RWPE1 (cell line): ENCODE results near the gene CSNK1G2.
"Not testable (repeated sequence)": the region's sequence is repeated elsewhere in the genome, so short reads cannot be mapped to it uniquely, and the experiment has no call there.

Experiments
- CTCF ChIA-PET: fragments of 350-600 bp; sonication (Branson Sonifier 250); formaldehyde crosslinking; extraction: SDS; loops from one replicate; lab custom pipeline; 2021; lab: Yijun Ruan, JAX
- POLR2A ChIA-PET: fragments of 400-600 bp; formaldehyde crosslinking; extraction: SDS; loops from one replicate; lab custom pipeline; 2020; ENCODE audit warnings: antibody characterized with exemption; ENCODE audit not compliant: low non-redundant PET; lab: Yijun Ruan, JAX
- DNase-seq: peaks from one replicate; pipeline ENCODE4 v3.0.0; 2012; ENCODE audit warnings: low spot score
- H3K27ac ChIP-seq: fragments of 450-650 bp; 2 replicates; pipeline ENCODE4 v1.5.1; 2017
- TF ChIP-seq, protein P1 (sequence below): fragments of 450-650 bp; conservative IDR thresholded peaks from 2 replicates; pipeline ENCODE4 v1.5.1; 2017; ENCODE audit warnings: low read depth, mild to moderate bottlenecking

Gene CSNK1G2

DNA sequence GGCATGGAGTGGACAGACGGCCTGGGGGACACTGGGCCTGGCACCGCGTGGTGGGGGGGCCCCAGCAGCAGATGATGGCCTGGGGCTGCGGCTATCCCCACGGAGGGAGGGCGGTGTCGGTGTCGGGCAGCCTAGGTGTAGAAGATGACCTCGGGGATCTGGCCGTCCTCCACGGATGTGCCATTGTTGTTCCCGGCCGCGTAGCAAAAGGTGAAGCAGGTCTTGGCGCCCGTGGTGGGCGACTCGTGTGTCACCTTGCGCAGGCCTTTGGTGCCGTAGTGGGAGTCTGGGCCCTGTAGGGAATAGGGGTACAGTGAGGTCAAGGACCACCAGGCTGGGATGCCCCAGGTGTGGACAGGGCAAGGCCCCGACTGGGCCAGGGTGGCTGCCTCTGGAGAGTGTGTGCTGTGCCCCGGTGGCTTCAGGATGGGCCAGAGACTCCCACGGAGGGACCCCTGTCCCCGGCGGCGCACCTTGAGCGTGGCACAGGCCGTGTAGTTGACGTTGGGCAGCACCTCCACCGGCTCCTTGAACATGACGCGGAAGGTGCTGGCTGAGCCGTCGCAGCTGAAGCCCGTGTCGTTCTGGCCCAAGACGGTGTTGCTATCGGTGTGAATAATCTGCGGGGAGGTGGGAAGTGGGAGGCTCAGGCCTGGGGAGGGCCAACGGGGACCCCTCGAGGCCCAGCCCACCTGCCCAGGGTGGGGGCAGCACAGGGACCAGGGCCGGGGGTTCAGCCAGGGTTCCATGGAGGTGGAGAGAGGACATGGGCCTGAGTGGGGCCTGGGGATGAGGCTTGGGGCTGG lies 45.6 kb downstream of the CSNK1G2 start:
- TF ChIP-seq, protein P1, sequence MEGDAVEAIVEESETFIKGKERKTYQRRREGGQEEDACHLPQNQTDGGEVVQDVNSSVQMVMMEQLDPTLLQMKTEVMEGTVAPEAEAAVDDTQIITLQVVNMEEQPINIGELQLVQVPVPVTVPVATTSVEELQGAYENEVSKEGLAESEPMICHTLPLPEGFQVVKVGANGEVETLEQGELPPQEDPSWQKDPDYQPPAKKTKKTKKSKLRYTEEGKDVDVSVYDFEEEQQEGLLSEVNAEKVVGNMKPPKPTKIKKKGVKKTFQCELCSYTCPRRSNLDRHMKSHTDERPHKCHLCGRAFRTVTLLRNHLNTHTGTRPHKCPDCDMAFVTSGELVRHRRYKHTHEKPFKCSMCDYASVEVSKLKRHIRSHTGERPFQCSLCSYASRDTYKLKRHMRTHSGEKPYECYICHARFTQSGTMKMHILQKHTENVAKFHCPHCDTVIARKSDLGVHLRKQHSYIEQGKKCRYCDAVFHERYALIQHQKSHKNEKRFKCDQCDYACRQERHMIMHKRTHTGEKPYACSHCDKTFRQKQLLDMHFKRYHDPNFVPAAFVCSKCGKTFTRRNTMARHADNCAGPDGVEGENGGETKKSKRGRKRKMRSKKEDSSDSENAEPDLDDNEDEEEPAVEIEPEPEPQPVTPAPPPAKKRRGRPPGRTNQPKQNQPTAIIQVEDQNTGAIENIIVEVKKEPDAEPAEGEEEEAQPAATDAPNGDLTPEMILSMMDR = no peak
- H3K27ac ChIP-seq = peak overlapping the region; percentile 21
- DNase-seq = no peak
- ChIA-PET CTCF (no interaction called here), POLR2A (no interaction called here)

DNA sequence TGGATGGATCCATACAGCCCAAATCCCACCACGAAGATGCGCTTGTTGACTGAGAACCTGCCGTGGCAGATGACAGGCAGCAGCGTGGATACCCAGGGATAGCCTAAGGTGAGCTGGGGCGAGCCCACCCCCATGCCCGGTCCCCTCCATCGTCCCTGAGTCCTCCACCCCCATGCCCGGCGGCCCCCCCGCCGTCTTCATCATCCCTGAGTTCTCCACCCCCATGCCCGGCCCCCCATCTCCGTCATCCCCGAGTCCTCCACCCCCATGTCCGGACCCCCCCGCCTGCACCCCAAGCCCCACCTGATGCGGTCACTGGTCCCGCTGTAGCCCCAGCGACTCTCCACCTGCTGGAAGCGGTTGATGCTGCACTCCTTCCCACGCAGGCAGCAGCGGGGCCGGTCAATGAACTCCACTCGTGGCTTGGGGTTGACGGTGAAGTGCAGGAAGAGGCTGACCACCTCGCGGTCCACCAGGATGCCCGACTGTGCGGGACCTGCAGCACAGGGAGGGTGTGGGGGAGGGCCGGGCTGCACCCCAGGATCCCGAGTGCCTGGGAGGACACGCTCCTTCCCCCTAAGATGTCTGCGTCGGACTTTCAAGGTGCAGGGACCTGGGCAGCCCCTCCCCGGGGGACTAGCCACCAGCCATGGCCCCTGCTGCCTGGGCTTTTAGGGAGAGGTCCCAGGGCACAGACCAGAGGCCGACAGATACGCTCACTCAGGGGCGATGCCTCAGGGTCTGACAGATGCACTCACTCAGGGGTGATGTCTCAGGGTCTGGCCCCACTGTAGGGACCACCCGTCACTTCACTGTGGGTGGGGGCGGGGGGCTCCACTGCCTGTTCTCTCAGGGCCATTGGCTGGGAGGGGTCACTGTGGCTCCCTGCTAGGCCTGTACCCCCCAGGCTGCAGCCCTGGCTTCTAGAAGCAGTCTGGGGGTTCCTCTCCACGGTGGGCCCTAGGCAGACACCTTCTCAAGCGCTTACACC lies 46.5 kb downstream of the CSNK1G2 start:
- CTCF ChIA-PET = no interaction called here
- POLR2A ChIA-PET = no interaction called here
- peak overlapping the region; percentile 48 for H3K27ac ChIP-seq
- TF ChIP-seq, protein P1 = no peak
- no peak for DNase-seq

DNA sequence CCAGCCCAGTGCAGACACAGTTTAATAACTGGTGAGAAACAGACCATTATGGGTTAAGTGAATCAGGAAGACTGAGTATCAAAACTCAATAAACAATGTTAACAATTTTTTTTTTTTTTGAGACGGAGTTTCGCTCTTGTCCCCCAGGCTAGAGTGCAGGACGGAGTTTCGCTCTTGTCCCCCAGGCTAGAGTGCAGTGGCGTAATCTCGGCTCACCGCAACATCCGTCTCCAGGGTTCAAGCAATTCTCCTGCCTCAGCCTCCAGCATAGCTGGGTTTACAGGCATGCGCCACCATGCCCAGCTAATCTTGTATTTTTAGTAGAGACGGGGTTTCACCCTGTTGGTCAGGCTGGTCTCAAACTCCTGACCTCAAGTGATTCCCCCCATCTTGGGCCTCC lies 47.5 kb downstream of the CSNK1G2 start:
- peak overlapping the region; percentile 48 for H3K27ac ChIP-seq
- DNase-seq, CTCF ChIA-PET, POLR2A ChIA-PET: not testable (repeated sequence)

DNA sequence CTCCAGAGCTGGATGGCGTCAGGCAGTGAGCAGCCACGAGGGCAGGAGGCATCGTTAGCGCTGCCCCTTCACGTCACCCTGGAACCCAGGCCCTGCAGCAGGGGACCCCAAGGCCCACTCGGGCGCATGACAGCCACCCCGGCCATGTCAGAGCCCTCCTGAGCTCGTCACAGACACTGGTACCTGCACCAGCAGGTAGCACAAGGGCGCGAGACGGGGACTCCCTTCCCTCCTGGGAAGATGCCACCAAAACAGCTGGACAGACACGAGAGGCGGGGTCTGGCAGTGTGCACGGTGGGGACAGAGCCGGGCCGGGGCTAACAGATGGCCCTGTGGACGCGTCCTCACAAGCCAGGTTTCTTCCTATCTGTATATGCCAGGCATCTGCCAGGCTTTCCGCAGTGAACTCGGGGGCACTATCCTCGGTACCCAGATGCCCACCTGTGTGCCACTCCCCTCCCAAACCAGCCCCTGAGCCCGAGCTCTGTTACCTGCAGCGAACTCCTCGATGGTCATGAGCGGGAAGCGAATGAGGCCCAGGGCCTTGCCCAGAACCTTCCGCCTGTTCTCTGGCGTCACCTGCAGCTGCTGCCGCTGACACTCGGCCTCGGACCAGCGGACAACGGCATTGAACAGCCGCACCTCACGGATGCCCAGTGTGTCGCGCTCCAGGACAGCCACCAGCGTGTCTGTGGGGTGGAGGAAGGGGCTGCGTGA lies 48.7 kb downstream of the CSNK1G2 start:
- no peak for DNase-seq
- TF ChIP-seq, protein P1 = no peak
- peak overlapping the region; percentile 48 for H3K27ac ChIP-seq
- POLR2A ChIA-PET = no interaction called here
- CTCF ChIA-PET = interaction anchor here (0.6 kb wide), 1 partner anchor 306 kb away, joined by 3 read pairs; no protein-coding TSS in a partner anchor

DNA sequence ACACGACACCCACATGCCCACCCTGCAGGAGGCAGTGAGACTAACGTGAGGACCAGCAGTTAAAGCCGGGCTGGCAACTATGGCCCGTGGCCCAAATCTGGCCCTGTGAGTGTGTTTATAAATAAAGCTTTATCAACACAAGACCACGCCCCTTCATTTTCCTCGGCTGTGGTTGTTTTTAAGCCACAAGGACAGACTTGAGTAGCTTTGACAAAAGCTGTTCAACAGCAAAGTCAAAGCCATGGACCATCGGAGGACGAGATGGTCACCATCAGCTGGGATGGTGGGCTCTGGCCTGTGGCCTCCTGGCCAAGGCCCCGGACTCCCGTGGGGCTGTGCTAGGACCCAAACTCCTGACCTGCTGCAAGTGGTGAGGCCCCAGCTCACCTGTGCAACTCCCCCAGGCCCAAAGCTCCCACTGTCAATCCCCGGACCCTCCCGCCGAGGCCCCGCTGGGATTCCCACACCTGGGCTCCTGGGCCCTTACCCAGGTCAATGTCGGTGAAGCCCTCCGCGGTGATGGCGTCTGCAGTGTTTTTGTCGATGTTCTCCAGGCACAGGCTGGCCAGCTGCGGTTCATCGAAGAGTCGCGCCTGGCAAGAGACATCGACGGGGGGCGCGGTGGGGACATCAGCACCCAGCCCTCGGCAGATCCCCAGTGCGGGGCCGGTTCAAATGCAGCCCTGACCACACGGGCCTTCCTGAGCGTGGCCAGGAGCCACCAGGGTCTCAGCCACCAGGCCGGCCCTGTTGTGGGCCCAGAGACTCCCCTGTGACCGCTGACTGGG lies 49.5 kb downstream of the CSNK1G2 start:
- POLR2A ChIA-PET = no interaction called here
- TF ChIP-seq, protein P1 = no peak
- CTCF ChIA-PET = no interaction called here

More for the DNA sequence above, 49.5 kb downstream of the CSNK1G2 start:
- peak overlapping the region; percentile 48; the same call in 1 of the 2 replicates for H3K27ac ChIP-seq
- no peak for DNase-seq
